Activated B cell treated with CpG ODN at 0.5 μM for 24 hours (primary cell): Measurements from ENCODE around the gene GSTP1. TPM values are rescaled to one million over a fixed set of nuclear protein-coding genes. Genes with fewer than 3 reads are reported as not detected.
"Not testable (repeated sequence)": the region's sequence is repeated elsewhere in the genome, so short reads cannot be mapped to it uniquely, and the experiment has no call there.

Experiments used
- ATAC-seq: fragments of 200-7000 bp; cut with Tn5 transposase; one replicate; pipeline ENCODE4 v1.10.0; 2021; ENCODE audit warnings: low read depth, mild to moderate bottlenecking, moderate library complexity
- CTCF ChIA-PET: fragments of 350-600 bp; sonication (Branson Sonifier 250); formaldehyde crosslinking; loops from one replicate; lab custom pipeline; 2021; ENCODE audit warnings: antibody characterized with exemption; lab: Charles Lee
- POLR2A ChIA-PET: fragments of 350-600 bp; sonication (Branson Sonifier 250); formaldehyde crosslinking; loops from one replicate; lab custom pipeline; 2021; ENCODE audit warnings: antibody characterized with exemption; lab: Charles Lee
- DNase-seq: peaks from one replicate; pipeline ENCODE4 v3.0.0; 2022
- H3K27ac Mint-ChIP-seq: one replicate; pipeline ENCODE4 v1.8.0; 2020; ENCODE audit warnings: mixed read lengths
- H3K27me3 Mint-ChIP-seq: one replicate; pipeline ENCODE4 v1.8.0; 2021; ENCODE audit warnings: mixed read lengths
- H3K36me3 Mint-ChIP-seq: one replicate; pipeline ENCODE4 v1.8.0; 2021; ENCODE audit warnings: low read depth, mixed read lengths
- H3K4me1 Mint-ChIP-seq: one replicate; pipeline ENCODE4 v1.8.0; 2021; ENCODE audit warnings: mixed read lengths
- H3K4me3 Mint-ChIP-seq: one replicate; pipeline ENCODE4 v1.8.0; 2020; ENCODE audit warnings: mild to moderate bottlenecking, mixed read lengths
- H3K9me3 Mint-ChIP-seq: one replicate; pipeline ENCODE4 v1.8.0; 2020; ENCODE audit warnings: mixed read lengths
- intact Hi-C: fragments of 100-400 bp; cut with micrococcal nuclease; formaldehyde crosslinking; loops from one replicate; pipeline ENCODE4 v1.15.1; 2024
- total RNA-seq: library from RNA; stranded (reverse); gene quantifications from 2 replicates; pipeline ENCODE4 v1.2.3, GENCODE V29; 2022
- TF ChIP-seq, protein P1 (sequence below): fragments of 200-600 bp; IDR thresholded peaks from one replicate; pipeline ENCODE4 v1.8.0; 2022; ENCODE audit warnings: antibody characterized with exemption, mild to moderate bottlenecking

GSTP1 gene
- total RNA-seq, 1 donor from 2014 or later: 331 TPM

DNA sequence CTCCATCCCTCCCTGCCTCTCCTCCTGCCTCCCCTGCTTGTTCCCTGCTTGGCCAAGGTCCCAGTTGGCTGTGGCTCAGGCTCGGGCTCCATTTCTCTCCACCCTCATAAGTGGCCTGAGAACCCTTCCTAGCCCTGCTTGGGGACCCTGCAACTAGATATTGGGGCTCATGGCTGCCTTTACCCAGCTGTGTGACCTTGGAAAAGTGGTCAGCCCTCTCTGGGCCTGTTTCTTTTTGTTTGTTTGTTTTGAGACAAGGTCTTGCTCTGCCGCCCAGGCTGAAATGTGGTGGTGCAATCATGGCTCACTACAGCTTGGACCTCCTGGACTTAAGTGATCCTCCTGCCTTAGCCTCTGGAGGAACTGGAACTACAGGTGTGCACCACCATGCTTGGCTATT lies 40.0 kb upstream of the GSTP1 start:
- no peak for DNase-seq
- H3K4me3 Mint-ChIP-seq: no peak overlapping the region
- ATAC-seq: no peak
- TF ChIP-seq, protein P1, sequence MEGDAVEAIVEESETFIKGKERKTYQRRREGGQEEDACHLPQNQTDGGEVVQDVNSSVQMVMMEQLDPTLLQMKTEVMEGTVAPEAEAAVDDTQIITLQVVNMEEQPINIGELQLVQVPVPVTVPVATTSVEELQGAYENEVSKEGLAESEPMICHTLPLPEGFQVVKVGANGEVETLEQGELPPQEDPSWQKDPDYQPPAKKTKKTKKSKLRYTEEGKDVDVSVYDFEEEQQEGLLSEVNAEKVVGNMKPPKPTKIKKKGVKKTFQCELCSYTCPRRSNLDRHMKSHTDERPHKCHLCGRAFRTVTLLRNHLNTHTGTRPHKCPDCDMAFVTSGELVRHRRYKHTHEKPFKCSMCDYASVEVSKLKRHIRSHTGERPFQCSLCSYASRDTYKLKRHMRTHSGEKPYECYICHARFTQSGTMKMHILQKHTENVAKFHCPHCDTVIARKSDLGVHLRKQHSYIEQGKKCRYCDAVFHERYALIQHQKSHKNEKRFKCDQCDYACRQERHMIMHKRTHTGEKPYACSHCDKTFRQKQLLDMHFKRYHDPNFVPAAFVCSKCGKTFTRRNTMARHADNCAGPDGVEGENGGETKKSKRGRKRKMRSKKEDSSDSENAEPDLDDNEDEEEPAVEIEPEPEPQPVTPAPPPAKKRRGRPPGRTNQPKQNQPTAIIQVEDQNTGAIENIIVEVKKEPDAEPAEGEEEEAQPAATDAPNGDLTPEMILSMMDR: no peak
- CTCF ChIA-PET: no interaction called here
- H3K27ac Mint-ChIP-seq: no peak overlapping the region
- POLR2A ChIA-PET: no interaction called here
- intact Hi-C loops: no loop called here
- H3K9me3 Mint-ChIP-seq: no peaks in the 10 kb centered on the region
- no peaks in the 10 kb centered on the region for H3K36me3 Mint-ChIP-seq
- no peaks in the 10 kb centered on the region for H3K4me1 Mint-ChIP-seq
- peaks cover 9% of the 10 kb centered on the region for H3K27me3 Mint-ChIP-seq

DNA sequence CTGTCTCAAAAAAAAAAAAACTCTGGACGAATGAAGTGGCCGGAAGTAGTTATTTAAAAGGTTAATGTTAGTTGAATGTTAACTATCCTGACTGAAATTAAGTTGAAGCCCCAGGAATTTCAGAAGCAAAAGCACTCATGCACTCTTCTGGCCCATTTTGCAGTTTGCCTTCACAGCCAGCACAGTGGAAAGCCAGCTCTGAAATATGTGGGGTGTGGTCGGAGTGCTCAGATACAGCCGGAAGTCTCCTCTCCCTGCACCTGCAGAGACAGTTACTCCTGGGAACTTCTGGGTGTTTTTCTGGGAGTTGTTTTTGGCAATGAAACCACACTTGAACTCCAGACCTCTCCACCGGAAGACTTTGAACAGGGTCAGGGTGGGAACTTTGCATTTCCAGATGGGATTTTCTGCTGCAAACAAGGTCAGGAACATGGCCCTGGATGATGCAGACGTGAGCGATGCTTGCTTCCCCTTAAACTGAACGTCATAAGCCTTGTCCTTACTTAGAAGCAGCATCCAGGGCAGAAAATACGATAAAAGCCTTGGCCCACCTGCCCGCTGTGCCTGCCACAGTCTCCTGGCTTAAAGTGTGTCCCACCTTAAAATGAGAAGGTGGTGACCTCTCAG lies 38.9 kb upstream of the GSTP1 start:
- Mint-ChIP-seq H3K36me3 (no peaks in the 10 kb centered on the region), H3K4me1 (no peaks in the 10 kb centered on the region), H3K4me3 (no peak overlapping the region), H3K9me3 (no peaks in the 10 kb centered on the region), H3K27ac (no peak overlapping the region), H3K27me3 (peaks cover 9% of the 10 kb centered on the region)
- intact Hi-C loops: no loop called here
- DNase-seq: no peak
- POLR2A ChIA-PET: interaction anchor here (0.7 kb wide), 1 partner anchor 192 kb away, joined by 4 read pairs; no protein-coding TSS in a partner anchor
- no peak for ATAC-seq
- CTCF ChIA-PET: interaction anchor here (1.0 kb wide), 1 partner anchor 28 kb away, joined by 3 read pairs; no protein-coding TSS in a partner anchor
- TF ChIP-seq, protein P1: no peak

DNA sequence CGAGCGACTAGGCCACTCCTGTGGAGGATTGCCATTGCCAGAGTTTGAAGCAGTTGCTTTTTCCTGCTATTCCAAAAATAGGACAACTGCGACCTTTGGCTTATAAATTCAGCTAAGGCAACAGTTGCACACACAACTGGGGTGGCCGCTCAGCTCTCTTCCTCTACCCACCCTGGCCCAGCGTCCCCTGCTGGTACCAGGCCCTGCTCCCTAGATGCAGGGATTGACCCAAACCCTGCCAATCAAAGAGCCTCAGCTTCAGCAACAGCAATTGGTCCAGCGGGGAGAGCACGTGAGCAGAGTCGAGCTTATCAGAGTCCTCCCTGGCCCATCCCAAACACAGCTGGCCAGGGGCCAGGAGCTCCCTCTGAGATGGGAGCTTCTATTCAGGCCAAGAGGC lies 38.3 kb upstream of the GSTP1 start:
- ATAC-seq (no peak), DNase-seq (no peak)
- Mint-ChIP-seq H3K27me3 (peaks cover 10% of the 10 kb centered on the region), H3K36me3 (no peaks in the 10 kb centered on the region), H3K9me3 (peaks cover 4% of the 10 kb centered on the region), H3K27ac (no peak overlapping the region), H3K4me1 (no peaks in the 10 kb centered on the region), H3K4me3 (no peak overlapping the region)
- intact Hi-C loops: no loop called here
- CTCF ChIA-PET: interaction anchor here (1.0 kb wide), 1 partner anchor 27 kb away, joined by 3 read pairs; no protein-coding TSS in a partner anchor
- TF ChIP-seq, protein P1: no peak
- POLR2A ChIA-PET: interaction anchor here (0.7 kb wide), 1 partner anchor 193 kb away, joined by 4 read pairs; no protein-coding TSS in a partner anchor

DNA sequence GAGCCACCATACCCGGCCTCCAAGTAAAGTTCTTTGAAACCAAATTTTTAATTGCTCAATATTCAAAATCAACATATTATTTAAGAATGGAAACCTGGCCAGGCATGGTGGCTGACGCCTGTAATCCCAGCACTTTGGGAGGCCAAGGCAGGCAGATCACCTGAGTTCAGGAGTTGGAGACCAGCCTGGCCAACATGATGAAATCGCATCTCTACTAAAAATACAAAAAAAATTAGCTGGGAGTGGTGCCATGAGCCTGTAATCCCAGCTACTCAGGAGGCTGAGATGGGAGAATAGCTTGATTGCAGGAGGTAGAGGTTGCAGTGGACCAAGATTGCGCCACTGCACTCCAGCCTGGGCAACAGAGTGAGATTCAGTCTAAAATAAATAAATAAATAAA lies 35.5 kb upstream of the GSTP1 start:
- H3K4me1 Mint-ChIP-seq, H3K27ac Mint-ChIP-seq, DNase-seq, intact Hi-C loops, H3K36me3 Mint-ChIP-seq, POLR2A ChIA-PET, H3K4me3 Mint-ChIP-seq, ATAC-seq: not testable (repeated sequence)
- CTCF ChIA-PET: interaction anchor here (0.6 kb wide), 1 partner anchor 105 kb away, joined by 4 read pairs; no protein-coding TSS in a partner anchor
- Mint-ChIP-seq H3K9me3 (peaks cover 20% of the 10 kb centered on the region), H3K27me3 (peaks cover 10% of the 10 kb centered on the region)

DNA sequence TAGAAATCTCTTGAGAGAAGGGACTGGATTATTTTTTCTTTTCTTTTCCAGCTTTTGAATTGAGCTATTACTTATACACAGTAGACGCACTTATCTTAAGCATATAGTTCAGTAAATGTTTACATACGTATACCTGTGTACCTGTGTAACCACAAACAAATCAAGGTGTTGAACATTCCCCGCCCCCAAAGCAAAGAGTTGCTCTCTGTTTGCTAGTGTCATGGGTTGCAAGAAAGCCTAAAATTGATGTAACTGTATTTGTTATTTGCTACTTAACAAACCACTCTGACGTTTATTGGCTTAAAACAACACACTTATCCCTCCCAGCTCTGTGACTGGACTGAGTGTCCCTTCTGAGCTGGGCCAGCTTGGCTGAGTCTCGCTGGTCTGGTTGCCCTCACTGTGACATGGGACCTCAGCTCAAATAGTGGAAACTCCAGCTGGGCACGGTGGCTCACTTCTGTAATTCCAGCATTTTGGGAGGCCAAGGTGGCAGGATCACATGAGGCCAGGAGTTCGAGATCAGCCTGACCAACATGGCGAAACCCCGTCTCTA lies 35.0 kb upstream of the GSTP1 start:
- ATAC-seq: no peak
- H3K4me1 Mint-ChIP-seq: no peaks in the 10 kb centered on the region
- ChIA-PET POLR2A (no interaction called here), CTCF (no interaction called here)
- TF ChIP-seq, protein P1: no peak
- intact Hi-C loops: no loop called here
- H3K4me3 Mint-ChIP-seq: no peak overlapping the region
- H3K36me3 Mint-ChIP-seq: no peaks in the 10 kb centered on the region
- DNase-seq: no peak
- peaks cover 10% of the 10 kb centered on the region for H3K27me3 Mint-ChIP-seq
- peaks cover 20% of the 10 kb centered on the region for H3K9me3 Mint-ChIP-seq
- no peak overlapping the region for H3K27ac Mint-ChIP-seq
